Lung (tissue), 12 donors: ENCODE measurements around the gene UBE2O. TPM values are rescaled to one million over a fixed set of nuclear protein-coding genes. Genes with fewer than 3 reads are reported as not detected.

Experiments used
- ATAC-seq: fragments of 200-7000 bp; cut with Tn5 transposase; one replicate; pipeline ENCODE4 v1.9.1; 2020; ENCODE audit warnings: moderate number of reproducible peaks; ENCODE audit not compliant: insufficient read depth, low FRiP score
- DNase-seq, 3 donors: peaks; one replicate each; pipeline ENCODE4 v3.0.0-alpha.2; 2013 to 2017
- H3K27ac ChIP-seq, 2 donors: one replicate each; pipeline ENCODE4 v1.5.1; 2013; ENCODE audit warnings: mild to moderate bottlenecking in 2 of 2, moderate library complexity in 2 of 2, control low read depth in 1 of 2, inconsistent platforms in 1 of 2, low read depth in 1 of 2, low read length in 1 of 2
- H3K27me3 ChIP-seq, 3 donors: one replicate each; pipeline ENCODE4 v1.5.1; 2013; ENCODE audit warnings: low read length in 2 of 3; ENCODE audit not compliant: control insufficient read depth in 3 of 3, insufficient read depth in 3 of 3
- H3K36me3 ChIP-seq, 4 donors: one replicate each; pipeline ENCODE4 v1.5.1; 2013; ENCODE audit warnings: low read length in 4 of 4, mild to moderate bottlenecking in 1 of 4, moderate library complexity in 1 of 4; ENCODE audit not compliant: control insufficient read depth in 4 of 4, insufficient read depth in 4 of 4
- H3K4me1 ChIP-seq, 5 donors: one replicate each; pipeline ENCODE4 v1.5.1; 2013; ENCODE audit warnings: low read length in 5 of 5, mild to moderate bottlenecking in 2 of 5, moderate library complexity in 1 of 5; ENCODE audit not compliant: control insufficient read depth in 5 of 5, insufficient read depth in 5 of 5
- H3K4me3 ChIP-seq: one replicate; pipeline ENCODE4 v1.5.1; 2013; ENCODE audit warnings: mild to moderate bottlenecking, control low read depth, moderate library complexity
- H3K9ac ChIP-seq, 2 donors: one replicate each; pipeline ENCODE4 v1.5.1; 2013; ENCODE audit warnings: low read length in 2 of 2, control low read depth in 1 of 2; ENCODE audit not compliant: insufficient read depth in 1 of 2
- H3K9me3 ChIP-seq, 4 donors: one replicate each; pipeline ENCODE4 v1.5.1; 2013; ENCODE audit warnings: low read length in 3 of 4, mild to moderate bottlenecking in 1 of 4, moderate library complexity in 1 of 4; ENCODE audit not compliant: control insufficient read depth in 4 of 4, insufficient read depth in 3 of 4
- WGBS, 2 donors: extraction: QIAGEN DNeasy Blood & Tissue Kit; methylation state at CpG; one replicate each; pipeline ENCODE4 v1.1.7; 2013; 5-methylcytosine and 5-hydroxymethylcytosine counted together
- polyA plus RNA-seq, 2 donors: library from polyadenylated mRNA; stranded (reverse); fragments of 200-250 nt; gene quantifications; one replicate each; pipeline ENCODE4 v1.2.1, GENCODE V29; 2013
- total RNA-seq, 2 donors: library from RNA; depleted of rRNA in 1 of 2; stranded (reverse); fragments of >200 nt in 1 of 2; gene quantifications; one replicate each; pipeline ENCODE4 v1.2.1, GENCODE V29; 2014 to 2021
- TF ChIP-seq, protein P1 (sequence below): IDR thresholded peaks from 2 replicates; pipeline ENCODE4 v1.5.1; 2012; ENCODE audit warnings: mild to moderate bottlenecking; ENCODE audit errors: control extremely low read depth, extremely low read depth
- donor health status: control.
- donor health status: control.
- donor health status: Bipolar disorder and iron deficiency.
- donor health status: healthy.
- donor health status: DM: yes; HTN: yes; CAD: no.

The UBE2O gene
- total and polyA plus RNA-seq, 4 donors, result 10.8 to 24.6 (median 17.7) TPM

DNA sequence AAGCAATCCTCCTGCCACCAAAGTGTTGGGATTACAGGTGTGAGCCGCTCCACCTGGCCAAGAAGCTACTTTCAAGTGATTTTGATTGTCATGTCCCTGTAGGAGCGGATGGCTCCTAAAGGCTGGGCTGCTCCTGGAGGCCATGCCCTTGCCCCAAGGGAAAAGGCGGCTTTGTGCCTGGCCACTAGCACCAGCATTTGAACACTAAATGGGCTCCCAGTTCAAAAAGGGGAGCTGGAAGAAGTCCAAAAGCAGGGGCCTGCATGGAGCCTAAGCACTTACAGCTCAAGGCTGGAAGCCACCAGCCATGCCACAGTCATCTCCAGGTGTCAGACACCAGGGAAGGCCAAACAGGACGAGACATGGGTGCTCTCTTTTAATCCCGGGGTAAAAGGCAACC lies 41.7 kb downstream of the UBE2O start:
- 94 to 98% methylated on average over 5 of the region's 5 CpGs for WGBS, 2 donors
- Histone ChIP-seq H3K4me1 (peaks cover 2 to 14% (median 5%) of the 10 kb centered on the region in 5 donors), H3K36me3 (peaks cover 0 to 5% (median 1%) of the 10 kb centered on the region in 4 donors), H3K9me3 (no peaks in the 10 kb centered on the region), H3K4me3 (no peak overlapping the region), H3K9ac (no peak overlapping the region), H3K27ac (no peak overlapping the region), H3K27me3 (no peaks in the 10 kb centered on the region)
- TF ChIP-seq, protein P1, sequence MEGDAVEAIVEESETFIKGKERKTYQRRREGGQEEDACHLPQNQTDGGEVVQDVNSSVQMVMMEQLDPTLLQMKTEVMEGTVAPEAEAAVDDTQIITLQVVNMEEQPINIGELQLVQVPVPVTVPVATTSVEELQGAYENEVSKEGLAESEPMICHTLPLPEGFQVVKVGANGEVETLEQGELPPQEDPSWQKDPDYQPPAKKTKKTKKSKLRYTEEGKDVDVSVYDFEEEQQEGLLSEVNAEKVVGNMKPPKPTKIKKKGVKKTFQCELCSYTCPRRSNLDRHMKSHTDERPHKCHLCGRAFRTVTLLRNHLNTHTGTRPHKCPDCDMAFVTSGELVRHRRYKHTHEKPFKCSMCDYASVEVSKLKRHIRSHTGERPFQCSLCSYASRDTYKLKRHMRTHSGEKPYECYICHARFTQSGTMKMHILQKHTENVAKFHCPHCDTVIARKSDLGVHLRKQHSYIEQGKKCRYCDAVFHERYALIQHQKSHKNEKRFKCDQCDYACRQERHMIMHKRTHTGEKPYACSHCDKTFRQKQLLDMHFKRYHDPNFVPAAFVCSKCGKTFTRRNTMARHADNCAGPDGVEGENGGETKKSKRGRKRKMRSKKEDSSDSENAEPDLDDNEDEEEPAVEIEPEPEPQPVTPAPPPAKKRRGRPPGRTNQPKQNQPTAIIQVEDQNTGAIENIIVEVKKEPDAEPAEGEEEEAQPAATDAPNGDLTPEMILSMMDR, result no peak
- ATAC-seq (no peak), DNase-seq (no peak)

DNA sequence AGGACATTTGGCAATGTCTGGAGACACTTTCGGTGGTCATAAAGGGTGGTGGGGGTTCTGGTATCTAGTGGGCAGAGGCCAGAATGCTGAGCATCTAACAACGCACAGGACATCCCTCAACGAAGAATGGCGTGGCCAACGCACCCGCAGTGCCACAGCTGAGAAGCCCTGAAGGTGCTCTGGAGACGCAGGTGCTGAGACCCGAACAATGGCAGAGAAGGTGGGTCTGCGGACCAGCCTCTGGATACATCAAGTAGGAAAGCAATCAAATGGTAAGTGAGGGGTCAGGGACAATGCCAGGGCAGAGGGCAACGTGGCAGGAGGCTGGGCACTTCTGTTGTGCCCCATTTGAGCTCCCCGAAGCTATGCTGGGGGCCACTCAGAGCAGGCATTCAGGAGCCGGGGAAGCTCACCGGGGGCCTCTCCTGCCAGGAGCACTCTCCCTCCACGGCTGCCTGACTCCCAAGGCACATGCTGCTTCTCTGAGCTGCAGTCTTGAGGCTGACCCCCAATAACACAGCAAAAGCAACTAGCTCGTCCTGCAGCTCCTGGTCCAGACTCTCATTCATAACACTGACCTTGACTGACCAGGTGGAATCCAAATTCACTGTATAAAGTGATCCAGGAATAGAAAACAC lies 42.5 kb downstream of the UBE2O start:
- no peak overlapping the region for H3K27ac ChIP-seq
- TF ChIP-seq, protein P1, result no peak
- no peak overlapping the region for H3K9ac ChIP-seq
- H3K4me1 ChIP-seq, result peaks cover 2 to 14% (median 5%) of the 10 kb centered on the region in 5 donors
- H3K27me3 ChIP-seq, result no peaks in the 10 kb centered on the region
- no peak overlapping the region for H3K4me3 ChIP-seq
- no peaks in the 10 kb centered on the region for H3K9me3 ChIP-seq
- ATAC-seq, result no peak
- WGBS, 2 donors, result 94 to 96% methylated on average over 15 of the region's 15 CpGs
- DNase-seq, result no peak
- peaks cover 0 to 5% (median 1%) of the 10 kb centered on the region in 4 donors for H3K36me3 ChIP-seq

DNA sequence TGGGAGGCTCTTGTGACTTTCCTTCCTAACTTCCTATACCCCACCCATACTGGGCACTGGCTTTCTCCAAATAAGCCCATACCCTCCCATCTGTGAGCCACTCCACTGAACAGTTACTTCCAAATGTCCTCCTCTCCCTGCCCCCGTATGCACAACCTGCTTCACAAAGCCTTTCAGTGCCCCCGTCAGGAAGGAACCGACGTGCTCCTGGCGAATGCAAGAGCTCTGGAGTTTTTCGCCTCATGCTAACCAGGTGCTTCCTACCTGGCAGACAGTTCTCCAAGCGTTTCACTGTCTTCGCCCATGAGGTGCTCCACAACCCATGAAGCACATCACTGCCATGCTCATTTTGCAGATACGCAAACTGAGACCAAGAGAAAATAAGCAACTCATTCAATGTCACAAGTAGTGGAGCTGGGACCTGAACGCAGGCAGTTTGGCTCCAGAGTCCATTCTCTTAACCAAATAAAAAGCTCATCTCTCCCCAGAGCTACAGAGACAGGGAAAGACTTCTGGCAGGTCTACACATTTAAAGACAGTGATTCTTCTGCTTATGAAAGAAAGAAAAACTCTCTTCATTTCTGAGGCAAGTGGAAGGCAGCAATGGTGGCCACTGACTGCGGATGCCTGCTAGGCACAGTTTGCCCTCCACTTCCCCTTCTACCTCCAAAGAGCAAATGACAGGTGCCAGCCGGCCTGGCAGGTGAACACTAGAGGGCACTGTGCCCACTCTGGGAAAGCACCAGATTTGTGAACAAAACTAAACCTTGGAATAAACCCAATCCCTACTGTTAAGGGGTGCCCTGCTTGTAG lies 44.7 kb downstream of the UBE2O start:
- Histone ChIP-seq H3K9ac (no peak overlapping the region), H3K27ac (no peak overlapping the region), H3K4me3 (no peak overlapping the region), H3K36me3 (peaks cover 0 to 13% (median 9%) of the 10 kb centered on the region in 4 donors), H3K27me3 (no peaks in the 10 kb centered on the region), H3K4me1 (peaks cover 0 to 8% (median 4%) of the 10 kb centered on the region in 5 donors), H3K9me3 (no peaks in the 10 kb centered on the region)
- ATAC-seq, result no peak
- DNase-seq, result peak; percentile 51 to 60 (median 56)
- WGBS, 2 donors, result 70 to 74% methylated on average over 12 of the region's 12 CpGs
- TF ChIP-seq, protein P1, result peak; percentile 80
